Measurements from ENCODE around the gene RAD51B. TPM values are rescaled to one million over a fixed set of nuclear protein-coding genes. Genes with fewer than 3 reads are reported as not detected.

RAD51B gene
- total and polyA plus RNA-seq, 9 of the 15 experiments (the other 6 are each of a cell fraction or from before 2014, with no cell fraction given) = 8.5 to 17.3 (median 11.3) TPM

- TF ChIP-seq E4F1 (CRISPR knock-in tag; IDR thresholded peaks at IDR 0.05; ENCODE audit: borderline replicate concordance) = no peak
- no peak for TF ChIP-seq EP300 (IDR thresholded peaks at IDR 0.05; ENCODE audit: low read length)
- TF ChIP-seq BACH1 (tag; IDR thresholded peaks at IDR 0.05) = no peak
- TF ChIP-seq YY1 (IDR thresholded peaks at IDR 0.05; ENCODE audit: borderline replicate concordance in 1 of 3, control insufficient read depth in 1 of 3, extremely low read depth in 1 of 3, insufficient read depth in 3 of 3, insufficient read length in 1 of 3, insufficient replicate concordance in 2 of 3, low read depth in 1 of 3, low read length in 2 of 3) = no peak
- no peak for TF ChIP-seq KLF6 (CRISPR knock-in tag; IDR thresholded peaks at IDR 0.05; ENCODE audit: borderline replicate concordance)
- no peak for TF ChIP-seq OTX1 (CRISPR knock-in tag; IDR thresholded peaks at IDR 0.05)
- no peak for TF ChIP-seq GATAD2A (IDR thresholded peaks at IDR 0.05)
- TF ChIP-seq MEIS2 (IDR thresholded peaks at IDR 0.05; ENCODE audit: partially characterized antibody) = no peak
- no peak for TF ChIP-seq U2AF1 (optimal IDR thresholded peaks at IDR 0.05; ENCODE audit: low read depth, low read length)
- no peak for TF ChIP-seq RAD51 (IDR thresholded peaks at IDR 0.05; ENCODE audit: borderline replicate concordance, low read depth)
- no peak for TF ChIP-seq ZNF586 (CRISPR knock-in tag; conservative IDR thresholded peaks at IDR 0.05)
- no peak for TF ChIP-seq FUS (optimal IDR thresholded peaks at IDR 0.05; ENCODE audit: low read depth, low read length)
- TF ChIP-seq NRF1 (conservative IDR thresholded peaks at IDR 0.05 in 1 of 2, IDR thresholded peaks at IDR 0.05 in 1 of 2) = no peak
- no peak for TF ChIP-seq PCBP1 (IDR thresholded peaks at IDR 0.05; ENCODE audit: low read depth, low read length, poor library complexity, severe bottlenecking)
- no peak for TF ChIP-seq AFF1 (IDR thresholded peaks at IDR 0.05; ENCODE audit: low read depth in 1 of 2, partially characterized antibody in 2 of 2)
- no peak for TF ChIP-seq ZNF764 (CRISPR knock-in tag; IDR thresholded peaks at IDR 0.05; ENCODE audit: low read depth)
- no peak for TF ChIP-seq PBX2 (CRISPR knock-in tag; IDR thresholded peaks at IDR 0.05; ENCODE audit: low read depth)
- no peak for TF ChIP-seq PBX2 (tag; conservative IDR thresholded peaks at IDR 0.05; ENCODE audit: low read depth)
Measured at GRCh38 chr14:68606176-68606575, 786.6 kb downstream of the RAD51B start (continued).

Data from K562 (cell line).